NCI-H748 (cell line): ENCODE data around the gene HPCA.
A peak's percentile ranks its signal among the peaks of the same experiment; 100 is the strongest.

Source experiments
- DNase-seq: peaks from one replicate; lab custom pipeline; 2025; ENCODE audit not compliant: unreplicated experiment; lab: John Stamatoyannopoulos, UW

Gene HPCA

DNA sequence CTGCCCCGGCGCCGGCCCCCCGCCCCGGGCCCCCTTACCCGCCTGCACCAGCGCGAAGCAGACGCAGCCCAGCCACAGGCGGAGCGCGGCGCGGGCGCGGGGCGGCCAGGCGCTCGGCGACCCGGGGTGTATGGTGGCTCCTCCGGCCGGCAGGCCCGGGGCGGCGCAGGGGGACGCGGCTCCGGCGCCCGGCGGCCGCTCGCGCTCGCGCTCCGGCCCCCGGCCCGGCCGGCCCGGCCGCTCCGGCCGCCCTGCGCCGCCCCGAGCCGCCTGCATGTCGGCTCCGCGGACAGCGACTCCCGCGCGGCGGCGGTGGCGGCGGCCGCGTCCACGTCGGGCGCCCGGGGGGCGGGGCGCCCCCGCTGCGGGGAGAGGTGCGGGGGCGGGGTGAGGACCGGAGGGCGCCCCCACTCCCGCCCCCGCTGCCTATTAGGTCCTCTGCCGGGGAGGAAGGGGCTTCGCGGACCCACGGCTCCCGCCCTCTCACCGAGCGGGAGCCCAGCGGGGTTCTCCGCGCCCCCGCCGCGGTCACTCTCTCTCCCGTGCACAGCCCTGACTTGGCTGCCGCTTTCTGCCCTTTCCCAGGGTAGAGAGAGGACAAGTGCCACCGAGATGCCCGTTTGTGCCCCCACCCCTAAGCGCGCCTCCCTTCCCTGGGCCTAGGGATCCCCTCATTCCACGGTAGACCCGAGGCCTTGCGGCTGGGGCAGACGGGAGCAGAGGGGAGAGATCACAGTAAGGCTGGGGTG lies 15.5 kb upstream of the HPCA start, which contains the start of gene FNDC5:
TSS of gene FNDC5 (minus strand) at position 298 of the 749 bp plus-strand sequence.
- DNase-seq: peak; percentile 48

DNA sequence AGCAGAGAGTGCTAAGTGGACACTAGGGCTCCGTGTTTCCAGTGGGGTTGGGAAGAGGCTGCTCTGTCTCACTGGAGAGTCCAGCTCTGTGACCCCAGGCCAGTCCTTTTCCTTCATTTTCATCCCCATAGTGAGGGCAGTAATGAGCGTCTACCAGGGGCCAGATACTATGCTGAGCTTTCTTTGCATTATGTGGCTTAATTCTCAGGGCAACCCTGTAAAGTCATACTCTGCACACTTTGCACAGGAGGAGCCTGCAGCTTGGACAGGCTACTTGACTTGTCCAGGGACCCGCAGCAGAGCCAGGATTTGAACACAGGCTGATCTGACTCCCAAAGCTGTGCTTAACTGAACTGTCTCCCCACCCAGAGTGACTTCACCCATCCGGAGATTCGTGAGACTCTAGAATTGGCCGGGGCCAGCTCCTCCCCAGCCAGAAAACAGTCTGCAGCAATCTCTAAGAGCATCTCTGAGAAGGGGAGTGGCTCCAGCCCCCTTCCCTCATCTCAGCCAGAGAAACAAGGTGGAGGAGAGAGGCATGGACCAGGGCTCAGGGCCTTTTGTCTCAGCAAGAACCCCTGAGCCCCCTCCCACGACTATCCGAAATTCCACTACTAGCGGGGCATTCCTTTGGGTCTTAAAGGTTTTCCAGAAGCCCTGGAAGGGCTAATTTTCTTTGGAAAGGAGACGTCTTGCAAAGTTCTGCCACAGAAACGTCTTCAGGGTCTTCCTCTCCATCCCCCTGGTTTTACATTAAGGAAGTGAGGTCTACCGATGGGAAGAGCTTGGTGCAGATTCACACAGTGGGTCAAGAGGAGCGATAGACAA lies 14.7 kb upstream of the HPCA start:
- peak; percentile 33 for DNase-seq

DNA sequence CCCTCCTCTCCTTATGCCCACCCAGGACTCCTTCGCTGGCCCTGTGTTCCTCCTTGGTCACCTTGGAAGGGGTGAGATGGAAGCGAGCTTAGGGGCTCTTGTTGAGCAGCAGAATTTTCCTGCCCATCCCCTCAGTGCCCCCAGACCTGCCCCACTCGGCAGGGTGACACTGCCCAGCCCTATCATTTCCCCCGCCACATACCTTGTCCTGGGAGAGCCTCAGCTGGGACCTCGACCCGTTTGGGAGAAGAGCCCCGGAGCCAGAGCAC lies 14.2 kb upstream of the HPCA start:
- DNase-seq: no peak

DNA sequence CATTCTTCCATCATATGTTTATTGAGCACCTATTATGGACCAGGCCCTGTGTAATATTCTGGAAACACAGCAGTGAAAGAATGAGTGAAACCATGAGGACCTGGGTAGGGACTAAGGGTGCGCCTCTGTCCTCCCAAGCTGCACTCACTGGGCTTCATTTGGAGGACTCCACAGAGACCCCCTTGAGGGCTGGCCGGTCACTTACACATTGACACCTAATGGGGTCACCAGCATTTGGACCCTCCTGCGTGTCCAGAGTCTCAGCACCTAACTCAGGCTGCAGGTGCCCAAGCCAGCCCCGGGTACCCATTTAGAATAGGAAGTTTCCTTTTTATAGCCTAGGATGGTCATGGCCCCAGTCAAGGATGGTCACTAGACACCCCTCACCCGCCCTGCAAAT lies 12.8 kb upstream of the HPCA start:
- no peak for DNase-seq

DNA sequence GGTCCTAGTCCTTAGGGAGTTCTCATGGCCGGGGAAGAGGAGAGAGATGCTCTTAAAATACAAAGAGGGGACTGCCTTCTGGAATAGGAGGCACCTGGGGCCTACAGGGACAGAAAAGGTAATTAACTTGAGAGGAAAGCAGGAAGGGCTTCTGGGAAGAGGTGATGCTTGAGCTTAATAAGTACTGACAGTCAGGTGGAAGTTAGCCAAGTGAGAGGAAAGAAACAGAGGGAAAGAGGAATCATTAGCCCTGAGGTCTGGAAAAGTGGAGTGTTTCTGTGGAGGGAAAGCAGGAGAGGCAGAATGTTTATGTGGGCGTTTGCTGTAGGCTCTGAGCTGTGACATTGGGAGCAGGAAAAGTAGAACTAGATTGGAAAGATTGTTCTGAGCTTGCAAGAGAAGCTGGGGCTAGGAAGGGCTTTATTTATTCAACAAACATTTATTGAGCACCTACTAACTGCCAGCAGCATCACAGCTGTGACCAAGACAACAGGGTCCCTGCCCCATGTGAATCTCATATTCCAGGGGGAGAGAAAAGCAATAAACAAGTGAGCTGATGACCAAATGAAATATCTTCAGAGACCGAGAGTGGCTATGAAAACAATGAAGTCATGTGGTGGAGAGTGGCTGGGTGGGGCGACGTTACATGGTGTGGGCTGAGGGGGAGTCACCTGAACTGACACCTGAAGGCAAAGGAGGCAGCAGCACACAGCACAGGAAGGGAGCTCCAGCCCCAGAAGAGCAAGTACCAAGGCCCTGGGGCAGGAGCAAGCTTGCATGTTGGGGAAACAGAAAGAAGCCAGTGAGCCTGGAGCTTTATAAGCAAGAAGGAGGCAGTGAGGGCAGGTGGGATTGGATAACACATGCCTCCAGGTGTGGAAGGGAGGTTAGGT lies 11.2 kb upstream of the HPCA start:
- DNase-seq: no peak

DNA sequence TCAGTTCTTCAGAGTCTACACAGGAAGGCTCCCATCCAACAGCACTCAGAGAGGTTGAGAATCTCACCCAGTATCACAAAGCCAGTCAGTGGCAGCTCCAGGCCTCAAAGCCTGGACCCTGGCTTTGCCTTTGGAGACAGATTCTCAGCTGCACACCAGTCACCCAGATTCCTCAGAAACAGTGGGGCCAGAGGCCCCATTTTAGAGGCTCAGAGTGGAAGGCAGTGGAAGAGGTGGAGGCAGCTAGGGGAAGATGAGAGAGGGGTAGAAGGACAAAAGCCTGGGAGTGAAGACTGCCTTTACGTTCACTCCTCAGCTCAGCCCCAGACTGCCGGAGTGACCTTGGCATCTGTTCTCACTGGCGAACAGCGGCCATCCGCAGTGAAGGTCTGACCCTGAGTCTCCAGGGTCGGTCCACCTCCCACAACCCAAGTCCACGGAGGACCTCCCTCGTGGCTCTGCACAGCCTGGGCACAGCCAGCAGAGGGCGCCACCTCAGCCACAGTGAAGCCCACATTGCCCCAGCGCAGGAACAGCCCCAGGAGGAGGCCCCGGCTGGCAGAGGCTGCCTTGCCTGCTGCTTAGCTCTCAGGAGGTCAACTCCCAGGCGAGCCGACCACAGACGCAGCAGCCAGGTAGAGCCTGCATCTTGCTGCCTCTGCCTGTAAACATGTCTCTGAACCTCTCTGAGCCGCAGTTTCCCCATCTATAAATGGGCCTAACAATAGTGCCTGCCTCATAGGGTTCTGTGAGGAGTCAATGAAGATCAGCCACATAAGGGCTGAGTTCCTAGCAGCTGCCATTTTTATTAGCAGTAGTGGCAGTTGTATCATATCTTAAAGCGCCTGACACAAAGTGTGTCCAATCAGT lies 9.7 kb upstream of the HPCA start:
- DNase-seq: peak; percentile 53

DNA sequence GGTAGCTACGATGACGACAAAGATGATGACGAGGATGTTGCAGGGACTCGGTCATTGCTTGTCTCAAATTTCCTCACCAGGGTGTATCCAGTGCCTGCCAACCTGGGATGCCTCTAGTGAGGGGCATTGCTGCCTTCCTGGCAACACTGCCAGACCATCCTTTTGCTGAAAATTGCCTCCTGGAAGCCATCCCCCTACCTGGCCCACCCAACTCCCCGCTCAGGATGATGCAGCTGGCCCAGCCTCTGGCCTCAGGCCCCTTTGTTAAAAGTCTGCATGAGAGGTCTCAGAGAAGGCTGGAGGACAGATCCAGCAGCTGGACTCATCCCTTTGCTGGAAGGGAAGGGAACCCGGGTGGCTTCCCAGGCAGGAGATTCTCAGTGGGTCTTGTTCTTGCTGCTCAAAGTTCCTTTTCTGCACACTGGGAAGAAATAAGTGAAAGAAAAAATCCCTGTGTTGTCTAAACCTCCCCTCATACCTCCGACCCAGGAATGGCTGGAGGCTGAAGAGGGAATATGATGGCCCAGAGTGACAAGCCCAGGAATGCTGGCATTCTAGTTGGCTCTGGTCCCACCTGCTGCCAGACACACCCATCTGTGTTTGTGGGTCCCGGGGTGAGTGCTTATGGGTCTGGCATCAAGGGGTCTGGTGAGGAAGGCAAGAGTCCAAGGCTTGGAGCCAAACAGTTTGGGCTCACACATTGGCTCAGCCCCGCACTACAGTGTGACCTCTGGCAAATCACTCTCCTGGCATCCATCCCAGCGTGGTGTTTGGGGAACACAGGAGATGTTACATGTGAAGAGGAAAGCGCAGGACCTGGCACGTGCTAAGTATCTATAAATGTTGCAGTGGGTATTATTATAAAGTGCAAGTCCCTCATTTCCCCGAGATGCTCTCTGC lies 8.8 kb upstream of the HPCA start:
- DNase-seq: no peak

DNA sequence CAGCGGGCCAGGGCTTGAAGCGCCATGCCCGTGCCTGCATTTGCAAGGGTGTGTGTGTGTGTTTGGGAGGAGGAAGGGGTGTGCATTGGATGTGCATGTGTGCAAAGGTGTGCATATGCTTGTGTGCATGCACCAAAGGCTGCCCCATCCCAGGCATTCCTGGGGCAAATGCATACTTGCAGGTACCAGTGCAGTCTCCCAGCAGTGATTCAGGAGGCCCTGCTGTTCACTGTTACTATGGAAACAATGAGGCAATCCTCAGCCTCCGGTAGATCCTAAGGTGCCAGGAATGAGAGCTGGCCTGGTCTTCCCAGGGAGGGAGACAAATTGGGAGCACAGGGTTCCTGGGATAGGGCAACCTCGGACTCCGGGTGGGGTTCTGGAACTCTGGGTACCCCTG lies 8.1 kb upstream of the HPCA start:
- DNase-seq: peak; percentile 49

DNA sequence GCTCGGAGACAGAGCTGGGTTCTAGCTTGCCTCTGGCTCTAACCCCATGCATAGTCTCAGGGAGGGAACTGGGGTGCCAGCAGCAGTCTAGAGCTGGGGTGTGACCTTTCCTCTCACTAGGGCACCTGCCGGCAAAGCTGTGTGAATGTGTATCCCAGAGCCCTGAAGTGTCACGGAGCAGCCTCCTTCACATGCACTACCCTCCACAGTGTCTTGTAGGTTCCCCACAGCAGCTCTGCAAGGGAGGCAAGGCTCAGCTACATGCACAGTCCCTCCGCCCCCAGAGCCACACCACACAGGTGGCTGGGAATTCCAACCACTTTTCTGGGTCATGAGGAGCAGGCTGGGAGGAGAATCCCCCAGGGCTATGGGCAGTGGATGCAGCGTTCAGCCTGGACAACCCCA lies 7.7 kb upstream of the HPCA start:
- no peak for DNase-seq

DNA sequence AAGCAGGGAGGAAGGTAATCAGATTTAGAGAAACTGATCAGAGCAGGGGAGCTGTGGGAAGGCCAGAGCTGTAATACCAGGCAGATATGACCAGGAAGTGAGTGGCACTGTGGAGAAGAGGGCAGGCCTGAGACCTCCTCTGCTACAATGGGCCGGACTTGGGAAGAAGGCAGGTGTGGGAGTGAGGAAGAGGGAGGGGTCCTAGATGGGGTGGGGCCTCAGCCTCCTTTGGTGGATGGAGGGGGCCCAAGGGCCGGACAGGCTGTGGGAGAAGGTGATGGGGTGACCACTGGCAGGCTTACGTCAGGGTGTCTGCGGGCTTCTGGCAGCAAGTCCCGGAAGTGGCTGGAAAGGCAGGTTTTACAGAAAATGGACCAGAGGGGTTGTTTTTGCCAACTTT lies 5.0 kb upstream of the HPCA start:
- no peak for DNase-seq

DNA sequence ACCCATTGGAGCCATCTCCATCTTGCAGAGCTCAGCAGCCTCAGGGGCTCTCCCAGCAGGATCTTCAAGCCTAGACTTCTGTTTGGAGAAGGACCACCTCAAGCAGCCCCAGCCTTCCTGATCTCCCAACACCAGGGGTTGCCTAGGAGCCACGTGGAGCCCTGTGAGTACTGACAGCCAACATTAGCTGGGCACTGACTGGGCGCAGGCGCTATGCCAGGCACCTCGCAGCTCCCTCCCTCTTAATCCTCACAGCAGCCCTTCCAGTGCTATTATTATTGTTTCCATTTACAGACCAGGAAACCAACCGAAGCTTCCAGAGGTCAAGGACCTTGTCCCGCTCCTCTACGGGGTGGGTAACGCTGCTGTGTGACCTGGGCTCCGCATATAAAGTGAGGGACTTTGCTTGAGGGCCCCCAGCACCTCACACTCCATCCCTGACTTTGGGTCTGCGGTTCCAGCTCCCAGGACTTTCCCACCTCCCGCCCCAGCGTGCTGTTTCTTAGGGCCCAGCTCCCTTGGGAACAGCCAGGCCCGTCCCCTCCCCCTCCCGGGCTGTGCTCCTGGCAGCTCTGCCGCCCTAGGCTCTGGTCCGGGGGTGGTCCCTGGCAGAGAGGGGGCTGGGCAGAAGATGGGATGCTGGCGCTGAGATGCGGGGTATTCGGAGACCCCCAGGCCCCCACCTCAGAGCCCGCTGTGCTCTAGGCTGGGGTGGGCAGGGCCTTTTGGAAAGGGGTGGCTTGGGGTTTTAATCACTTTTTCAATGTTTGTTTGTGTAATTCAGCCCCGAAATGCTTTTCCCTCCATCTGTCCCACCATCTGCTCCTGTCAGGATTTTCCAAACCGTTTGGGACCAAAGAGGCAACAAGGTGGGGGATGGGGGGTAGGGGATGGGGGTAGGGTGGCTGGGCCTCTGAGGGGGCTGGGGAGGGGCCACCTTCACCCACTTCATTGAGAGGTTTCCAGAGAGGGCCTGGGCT lies 4.1 kb upstream of the HPCA start:
- no peak for DNase-seq

DNA sequence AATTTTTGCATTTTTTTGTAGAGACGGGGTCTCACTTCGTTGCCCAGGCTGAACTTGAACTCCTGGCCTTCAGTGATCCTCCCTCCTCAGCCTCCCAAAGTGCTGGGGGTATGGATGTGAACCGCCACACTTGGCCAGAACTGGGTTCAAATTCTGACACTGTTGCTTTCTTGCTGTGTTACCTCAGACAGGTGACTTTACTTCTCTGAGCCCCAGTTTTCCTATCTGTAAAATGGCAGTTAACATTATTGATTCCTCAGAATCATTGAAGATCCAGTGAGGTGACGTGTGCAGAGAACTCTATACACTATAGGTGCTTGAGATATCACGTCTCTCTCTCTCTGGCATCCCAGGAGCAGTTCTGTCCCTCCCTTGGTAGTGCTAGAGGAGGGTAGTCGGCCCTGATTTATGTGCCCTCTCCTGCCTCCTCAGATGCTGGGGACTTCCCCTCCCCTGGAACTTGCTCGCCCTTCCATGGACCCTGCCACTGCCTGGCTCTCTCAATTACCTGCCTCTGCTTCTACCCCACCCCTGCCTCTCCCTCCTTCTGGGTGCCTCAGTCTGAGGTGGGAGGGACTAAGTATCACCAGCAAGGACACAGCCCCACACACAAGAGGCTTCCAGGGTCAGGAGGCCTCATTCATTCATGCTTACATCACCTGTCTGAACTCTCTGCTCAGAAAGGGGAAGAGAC lies 2.8 kb upstream of the HPCA start:
- DNase-seq: no peak

DNA sequence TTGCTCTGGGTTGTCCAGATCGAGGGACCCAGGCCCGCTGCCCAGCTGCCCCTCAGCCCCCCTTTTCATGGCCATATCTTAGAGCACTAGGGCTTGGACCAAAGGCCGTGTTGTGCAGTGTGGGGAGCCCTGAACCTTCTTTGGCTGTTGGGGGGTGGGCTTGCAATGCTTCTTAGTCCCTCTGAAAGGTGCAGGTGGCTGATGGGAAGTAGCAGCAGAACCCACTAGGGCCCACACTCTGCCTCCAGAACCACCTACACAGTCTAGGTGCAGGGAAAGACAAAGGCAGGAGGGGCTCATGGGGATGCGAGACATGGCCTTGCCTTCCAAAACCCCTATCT lies 2.3 kb upstream of the HPCA start:
- no peak for DNase-seq

DNA sequence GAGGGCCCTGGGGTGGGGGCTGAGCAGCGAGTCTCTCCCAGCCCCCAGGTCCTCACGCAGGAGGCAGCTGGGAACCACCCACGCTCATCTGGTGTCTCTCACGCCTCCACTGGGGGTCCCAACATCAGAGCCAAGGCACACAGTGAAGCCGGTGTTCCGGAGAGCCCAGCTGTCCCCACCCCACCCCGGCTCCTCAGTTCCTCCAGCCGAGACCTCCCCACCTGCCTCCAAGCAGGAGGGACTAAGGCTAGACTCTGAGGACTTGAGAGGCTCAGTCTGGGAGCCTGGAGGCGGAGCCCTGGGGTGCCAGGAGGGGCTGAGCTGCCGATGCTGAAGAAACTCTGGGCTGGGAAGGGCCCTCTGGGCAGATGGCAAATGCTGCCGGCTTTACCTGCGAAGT lies 1.6 kb upstream of the HPCA start:
- DNase-seq: no peak

DNA sequence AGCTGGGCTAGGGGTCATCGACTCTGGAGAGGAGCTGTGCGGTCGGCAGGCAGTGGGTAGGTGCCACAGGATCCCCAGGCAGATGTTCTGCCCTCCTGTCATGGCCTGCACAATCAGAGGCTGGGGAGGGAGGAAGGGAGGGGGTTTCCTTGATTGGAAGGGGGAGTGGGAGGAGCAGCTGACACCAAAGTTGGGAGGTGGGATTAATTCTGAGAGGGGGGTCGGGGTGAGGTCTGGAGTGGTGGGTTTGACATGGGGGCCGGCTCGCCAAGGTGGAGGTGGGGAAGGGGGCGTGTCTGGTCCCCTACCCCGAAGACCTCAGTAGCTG lies 651 bp upstream of the HPCA start:
- no peak for DNase-seq

DNA sequence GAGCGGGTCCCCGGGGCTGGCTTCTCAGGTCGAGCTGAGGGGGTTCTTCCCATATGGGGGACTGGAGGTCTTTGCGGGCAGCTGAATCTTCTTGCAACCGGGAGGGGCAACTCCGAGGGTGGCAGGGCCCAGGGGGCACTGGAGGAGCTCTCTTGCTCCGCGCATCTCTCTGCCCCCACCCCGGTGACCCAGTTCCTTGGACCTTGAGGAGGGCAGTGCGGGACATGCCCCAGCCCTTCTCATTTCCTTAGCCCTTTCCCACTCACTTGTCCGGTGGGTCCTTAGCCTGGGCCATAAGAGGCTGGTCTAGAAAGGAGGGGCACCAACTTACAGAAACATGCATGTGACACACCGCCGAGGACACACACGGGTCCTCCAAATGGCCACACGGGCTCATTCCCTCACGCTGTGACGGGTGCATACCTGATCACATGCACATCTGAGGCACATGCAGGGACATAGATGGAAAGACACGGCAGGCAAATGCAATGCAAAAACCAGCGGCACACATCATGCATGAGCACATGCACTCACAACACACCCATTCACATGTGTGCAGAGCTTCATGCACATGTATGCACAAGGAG lies 630 bp downstream of the HPCA start:
- DNase-seq: peak; percentile 14

DNA sequence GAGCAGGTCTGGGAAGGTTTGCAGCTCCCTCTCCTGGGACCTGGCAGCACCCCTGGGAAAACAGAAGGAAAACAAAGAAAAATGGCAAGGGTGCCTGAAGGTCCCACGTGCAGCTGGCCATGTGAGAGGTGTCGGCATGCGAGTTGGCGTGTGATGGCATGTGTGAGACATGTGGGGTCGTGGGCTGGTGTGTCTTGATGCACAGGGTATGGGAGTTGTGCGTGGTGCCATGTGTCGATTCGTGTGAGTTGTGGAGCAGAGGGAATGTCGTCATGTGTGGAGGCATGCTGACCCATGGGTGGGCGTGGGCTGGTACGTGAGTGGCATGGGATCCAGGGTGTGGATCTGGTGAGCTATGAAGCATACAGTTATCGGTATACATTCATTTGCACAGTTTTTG lies 1.3 kb downstream of the HPCA start:
- no peak for DNase-seq

DNA sequence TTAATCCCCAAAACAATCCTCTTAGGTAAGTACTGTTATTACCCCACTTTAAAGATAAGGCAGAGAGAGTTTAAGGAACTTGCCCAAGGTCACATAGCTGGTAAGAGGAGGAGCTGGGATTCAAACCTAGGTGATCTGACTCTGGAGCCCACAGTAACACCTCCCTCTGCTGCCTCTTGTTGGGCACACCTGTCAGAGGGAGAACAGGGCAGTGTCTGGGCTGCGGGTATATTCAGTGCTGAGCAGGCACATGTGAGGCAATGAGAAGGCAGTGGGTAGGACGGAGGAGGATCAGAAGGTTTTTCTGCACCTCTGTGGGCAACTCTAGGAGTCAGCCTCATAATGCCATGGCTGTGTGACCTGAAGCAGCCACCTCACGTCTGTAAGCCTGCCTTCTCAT lies 1.8 kb downstream of the HPCA start:
- no peak for DNase-seq
